PC-9 (cell line): Measurements from ENCODE around the gene ANKRD63. TPM values are rescaled to one million over a fixed set of nuclear protein-coding genes. Genes with fewer than 3 reads are reported as not detected.
A peak's percentile ranks its signal among the peaks of the same experiment; 100 is the strongest.

Source experiments
- BruUV-seq: library from RNA; stranded (reverse); fragments of 400-500 nt; replicated peaks from 2 replicates; lab custom pipeline; 2021; lab: Mats Ljungman, UMichigan
- CTCF ChIA-PET: fragments of 300-600 bp; sonication (Branson Sonifier 250); formaldehyde crosslinking; loops from one replicate; lab custom pipeline; 2022; ENCODE audit warnings: antibody characterized with exemption; lab: Charles Lee
- POLR2A ChIA-PET: fragments of 300-600 bp; sonication (Branson Sonifier 250); formaldehyde crosslinking; loops from one replicate; lab custom pipeline; 2022; ENCODE audit warnings: antibody characterized with exemption; ENCODE audit not compliant: unreplicated experiment; lab: Charles Lee
- DNase-seq, 2 experiments: peaks; one replicate each; pipeline versions ENCODE4 v3.0.0 to v3.0.0-alpha.2; 2015 to 2022; ENCODE audit warnings: mixed read lengths in 1 of 2
- H2AFZ ChIP-seq: fragments of 200-600 bp; sonication (generic); 2 replicates; pipeline ENCODE4 v1.8.1; 2017; ENCODE audit warnings: antibody characterized with exemption
- H3F3A ChIP-seq: fragments of 200-600 bp; sonication (generic); 2 replicates; pipeline ENCODE4 v1.8.1; 2017; ENCODE audit warnings: antibody characterized with exemption, mild to moderate bottlenecking, low read depth; ENCODE audit not compliant: insufficient read depth
- H3K27ac ChIP-seq: fragments of 200-600 bp; sonication (generic); 2 replicates; pipeline ENCODE4 v1.6.1; 2016; ENCODE audit warnings: mixed run types
- H3K27me3 ChIP-seq: fragments of 200-600 bp; sonication (generic); 2 replicates; pipeline ENCODE4 v1.6.1; 2016; ENCODE audit warnings: low read depth, mixed run types; ENCODE audit not compliant: insufficient read depth
- H3K36me3 ChIP-seq: fragments of 200-600 bp; sonication (generic); 2 replicates; pipeline ENCODE4 v1.6.1; 2016; ENCODE audit warnings: low read depth, mixed run types
- H3K4me1 ChIP-seq: fragments of 200-600 bp; sonication (generic); replicated peaks from 2 replicates; pipeline ENCODE4 v1.6.1; 2016; ENCODE audit warnings: mixed run types; ENCODE audit not compliant: insufficient read depth
- H3K4me2 ChIP-seq: fragments of 200-600 bp; sonication (generic); 2 replicates; pipeline ENCODE4 v1.6.1; 2017; ENCODE audit warnings: mixed run types
- H3K4me3 ChIP-seq: fragments of 200-600 bp; sonication (generic); 2 replicates; pipeline ENCODE4 v1.6.1; 2016; ENCODE audit warnings: mixed run types
- H3K79me2 ChIP-seq: fragments of 200-600 bp; sonication (generic); 2 replicates; pipeline ENCODE4 v1.6.1; 2017; ENCODE audit warnings: low read depth, mixed run types
- H3K9me2 ChIP-seq: fragments of 200-600 bp; sonication (generic); 2 replicates; pipeline ENCODE4 v1.8.1; 2017; ENCODE audit warnings: mild to moderate bottlenecking; ENCODE audit not compliant: insufficient read depth
- H3K9me3 ChIP-seq: fragments of 200-600 bp; sonication (generic); 2 replicates; pipeline ENCODE4 v1.8.1; 2016; ENCODE audit warnings: low read depth; ENCODE audit not compliant: insufficient read depth
- H4K20me1 ChIP-seq: fragments of 200-600 bp; sonication (generic); 2 replicates; pipeline ENCODE4 v1.8.1; 2017; ENCODE audit not compliant: insufficient read depth
- EZH2 ChIP-seq: fragments of 200-600 bp; sonication (generic); IDR thresholded peaks from 2 replicates; pipeline ENCODE4 v1.8.0; 2017; ENCODE audit warnings: antibody characterized with exemption, low read depth
- intact Hi-C: fragments of 100-400 bp; cut with micrococcal nuclease; formaldehyde crosslinking; loops from one replicate; pipeline ENCODE4 v1.10.0; 2022; ENCODE audit not compliant: unreplicated experiment
- total RNA-seq: library from RNA; stranded (reverse); gene quantifications from 2 replicates; pipeline ENCODE4 v1.2.3, GENCODE V29; 2021
- TF ChIP-seq, protein P1 (sequence below): fragments of 200-600 bp; sonication (generic); conservative IDR thresholded peaks from 2 replicates; pipeline ENCODE4 v1.6.1; 2017; ENCODE audit warnings: mixed run types, antibody characterized with exemption, mild to moderate bottlenecking, moderate library complexity

Gene ANKRD63
- total RNA-seq, 1 experiment from 2014 or later = not detected

DNA sequence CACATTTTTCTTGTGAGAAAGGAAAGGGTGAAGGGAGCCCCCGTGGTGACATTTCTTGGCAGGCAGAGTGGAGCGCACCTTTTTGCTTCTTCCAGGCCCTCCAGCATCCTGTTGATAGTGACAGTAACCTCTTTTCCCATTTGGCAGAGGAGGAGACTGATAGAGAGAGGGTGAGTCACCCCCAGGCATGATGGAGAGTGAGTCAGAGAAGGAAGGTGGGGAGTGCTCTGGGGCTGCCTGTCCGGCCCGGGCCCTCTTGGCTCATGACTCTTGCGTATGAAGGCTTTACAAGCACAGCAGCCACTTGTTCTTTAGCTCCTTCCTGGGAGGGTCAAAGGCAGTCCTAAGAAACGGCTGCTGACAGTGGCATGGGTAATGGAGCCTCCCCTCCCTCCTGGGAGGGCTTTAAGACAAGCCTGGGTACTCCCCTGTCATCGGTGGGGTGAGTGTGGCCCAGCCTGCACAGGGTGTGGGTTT lies 16.0 kb downstream of the ANKRD63 start:
- no peaks in the 10 kb centered on the region for H4K20me1 ChIP-seq
- intact Hi-C loops = loop anchor here (2.0 kb wide), 1 partner anchor 28 kb away; the partner anchor contains the start of gene PAK6
- H3K36me3 ChIP-seq = no peaks in the 10 kb centered on the region
- TF ChIP-seq, protein P1, sequence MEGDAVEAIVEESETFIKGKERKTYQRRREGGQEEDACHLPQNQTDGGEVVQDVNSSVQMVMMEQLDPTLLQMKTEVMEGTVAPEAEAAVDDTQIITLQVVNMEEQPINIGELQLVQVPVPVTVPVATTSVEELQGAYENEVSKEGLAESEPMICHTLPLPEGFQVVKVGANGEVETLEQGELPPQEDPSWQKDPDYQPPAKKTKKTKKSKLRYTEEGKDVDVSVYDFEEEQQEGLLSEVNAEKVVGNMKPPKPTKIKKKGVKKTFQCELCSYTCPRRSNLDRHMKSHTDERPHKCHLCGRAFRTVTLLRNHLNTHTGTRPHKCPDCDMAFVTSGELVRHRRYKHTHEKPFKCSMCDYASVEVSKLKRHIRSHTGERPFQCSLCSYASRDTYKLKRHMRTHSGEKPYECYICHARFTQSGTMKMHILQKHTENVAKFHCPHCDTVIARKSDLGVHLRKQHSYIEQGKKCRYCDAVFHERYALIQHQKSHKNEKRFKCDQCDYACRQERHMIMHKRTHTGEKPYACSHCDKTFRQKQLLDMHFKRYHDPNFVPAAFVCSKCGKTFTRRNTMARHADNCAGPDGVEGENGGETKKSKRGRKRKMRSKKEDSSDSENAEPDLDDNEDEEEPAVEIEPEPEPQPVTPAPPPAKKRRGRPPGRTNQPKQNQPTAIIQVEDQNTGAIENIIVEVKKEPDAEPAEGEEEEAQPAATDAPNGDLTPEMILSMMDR = no peak
- TF ChIP-seq EZH2 = no peak
- peak overlapping the region; percentile 54 for H3K27ac ChIP-seq
- BruUV-seq = no TSS peak
- no peaks in the 10 kb centered on the region for H3K9me2 ChIP-seq
- no peak overlapping the region for H2AFZ ChIP-seq
- H3K4me1 ChIP-seq = peaks cover 17% of the 10 kb centered on the region
- H3F3A ChIP-seq = peaks cover 14% of the 10 kb centered on the region
- H3K27me3 ChIP-seq = no peaks in the 10 kb centered on the region
- H3K4me2 ChIP-seq = peak overlapping the region; percentile 59
- no peaks in the 10 kb centered on the region for H3K9me3 ChIP-seq
- H3K4me3 ChIP-seq = no peak overlapping the region
- ChIA-PET POLR2A (interaction anchor here (0.6 kb wide), 2 partner anchors 9 to 671 kb away, joined by 4 to 7 read pairs; no protein-coding TSS in a partner anchor), CTCF (interaction anchor here (0.7 to 1.0 kb wide), 2 partner anchors 27 to 49 kb away, joined by 5 to 7 read pairs; partner anchors contain the start of gene PAK6)
- no peaks in the 10 kb centered on the region for H3K79me2 ChIP-seq
- DNase-seq = peak; percentile 87 to 90

DNA sequence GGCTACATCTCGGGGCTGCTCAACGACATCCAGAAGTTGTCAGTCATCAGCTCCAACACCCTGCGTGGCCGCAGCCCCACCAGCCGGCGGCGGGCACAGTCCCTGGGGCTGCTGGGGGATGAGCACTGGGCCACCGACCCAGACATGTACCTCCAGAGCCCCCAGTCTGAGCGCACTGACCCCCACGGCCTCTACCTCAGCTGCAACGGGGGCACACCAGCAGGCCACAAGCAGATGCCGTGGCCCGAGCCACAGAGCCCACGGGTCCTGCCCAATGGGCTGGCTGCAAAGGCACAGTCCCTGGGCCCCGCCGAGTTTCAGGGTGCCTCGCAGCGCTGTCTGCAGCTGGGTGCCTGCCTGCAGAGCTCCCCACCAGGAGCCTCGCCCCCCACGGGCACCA lies 17.0 kb downstream of the ANKRD63 start:
- no TSS peak for BruUV-seq
- no peaks in the 10 kb centered on the region for H4K20me1 ChIP-seq
- intact Hi-C loops = loop anchor here (2.0 kb wide), 1 partner anchor 27 kb away; the partner anchor contains the start of gene PAK6
- no peak overlapping the region for H3K4me3 ChIP-seq
- H3K36me3 ChIP-seq = no peaks in the 10 kb centered on the region
- peaks cover 17% of the 10 kb centered on the region for H3K4me1 ChIP-seq
- H3K4me2 ChIP-seq = 0 out of 2 replicates have a peak overlapping the region, but pooled peaks have one; percentile 48
- H3K27me3 ChIP-seq = no peaks in the 10 kb centered on the region
- H3F3A ChIP-seq = peaks cover 14% of the 10 kb centered on the region
- H3K9me2 ChIP-seq = no peaks in the 10 kb centered on the region
- H2AFZ ChIP-seq = no peak overlapping the region
- no peaks in the 10 kb centered on the region for H3K9me3 ChIP-seq
- CTCF ChIA-PET = no interaction called here
- peak overlapping the region; percentile 11; the same call in 1 of the 2 replicates for H3K27ac ChIP-seq
- DNase-seq = no peak
- POLR2A ChIA-PET = no interaction called here
- TF ChIP-seq, protein P1 = no peak
- no peak for TF ChIP-seq EZH2
- no peaks in the 10 kb centered on the region for H3K79me2 ChIP-seq

DNA sequence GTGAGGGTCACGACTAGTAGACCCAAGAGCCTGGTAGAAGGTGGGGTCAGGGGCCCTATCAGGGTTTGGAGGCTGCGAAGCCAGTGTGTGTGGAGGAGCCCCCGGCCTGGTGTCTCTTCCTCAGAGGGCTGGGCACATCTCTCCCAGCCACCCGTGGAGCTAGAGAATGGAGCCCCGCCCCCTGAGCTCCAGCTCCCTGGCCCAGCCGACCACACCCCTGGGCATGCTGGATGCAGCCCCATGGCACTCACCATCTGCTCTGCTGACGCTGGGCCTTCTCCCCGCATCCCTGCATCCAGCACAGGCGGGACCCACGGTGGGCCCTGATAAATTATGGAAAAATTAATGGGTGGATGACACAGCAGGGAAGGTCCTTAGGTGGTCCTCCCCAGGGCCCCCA lies 17.5 kb downstream of the ANKRD63 start:
- H3K79me2 ChIP-seq = no peaks in the 10 kb centered on the region
- TF ChIP-seq EZH2 = no peak
- TF ChIP-seq, protein P1 = no peak
- intact Hi-C loops = no loop called here
- no peak overlapping the region for H3K4me3 ChIP-seq
- no peaks in the 10 kb centered on the region for H3K9me2 ChIP-seq
- ChIA-PET CTCF (no interaction called here), POLR2A (no interaction called here)
- H3K27me3 ChIP-seq = no peaks in the 10 kb centered on the region
- H3K4me1 ChIP-seq = peaks cover 17% of the 10 kb centered on the region
- no peak for DNase-seq
- H2AFZ ChIP-seq = no peak overlapping the region
- no peak overlapping the region for H3K27ac ChIP-seq
- BruUV-seq = no TSS peak
- H3K36me3 ChIP-seq = no peaks in the 10 kb centered on the region
- H3K9me3 ChIP-seq = no peaks in the 10 kb centered on the region
- H3F3A ChIP-seq = peaks cover 14% of the 10 kb centered on the region
- no peaks in the 10 kb centered on the region for H4K20me1 ChIP-seq
- H3K4me2 ChIP-seq = no peak overlapping the region
